Measurements from ENCODE around the gene SLC25A24.
"Not testable (repeated sequence)": the region's sequence is repeated elsewhere in the genome, so short reads cannot be mapped to it uniquely, and the experiment has no call there.

SLC25A24 gene

DNA sequence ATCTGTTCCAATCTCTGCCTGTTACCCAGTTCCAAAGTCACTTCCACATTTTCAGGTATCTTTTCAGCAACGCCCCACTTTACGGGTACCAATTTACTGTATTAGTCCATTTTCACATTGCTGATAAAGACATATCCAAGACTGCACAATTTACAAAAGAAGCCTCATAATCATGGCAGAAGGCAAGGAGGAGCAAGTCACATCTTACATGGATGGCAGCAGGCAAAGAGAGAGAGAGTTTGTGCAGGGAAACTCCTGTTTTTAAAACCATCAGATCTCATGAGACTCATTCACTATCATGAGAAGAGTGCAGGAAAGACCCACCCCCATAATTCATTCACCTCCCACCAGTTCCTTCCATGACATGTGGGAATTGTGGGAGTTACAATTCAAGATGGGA, 67.0 kb downstream of the SLC25A24 start:
- DNase-seq (ENCODE audit: low spot score) = not testable (repeated sequence)

DNA sequence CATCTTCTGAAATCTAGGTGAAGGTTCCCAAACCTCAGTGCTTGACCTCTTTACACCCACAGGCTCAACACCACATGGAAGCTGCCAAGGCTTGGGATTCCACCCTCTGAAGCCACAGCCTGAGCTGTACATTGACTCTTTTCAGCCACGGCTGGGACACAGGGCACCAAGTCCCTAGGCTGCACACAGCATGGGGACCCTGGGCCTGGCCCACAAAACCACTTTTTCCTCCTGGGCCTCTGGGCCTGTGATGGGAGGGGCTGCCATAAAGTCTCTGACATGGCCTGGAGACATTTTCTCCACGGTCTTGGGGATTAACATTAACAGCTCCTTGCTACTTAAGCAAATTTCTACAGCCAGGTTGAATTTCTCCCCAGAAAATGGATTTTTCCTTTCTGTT, 67.8 kb downstream of the SLC25A24 start:
- not testable (repeated sequence) for DNase-seq (ENCODE audit: low spot score)

DNA sequence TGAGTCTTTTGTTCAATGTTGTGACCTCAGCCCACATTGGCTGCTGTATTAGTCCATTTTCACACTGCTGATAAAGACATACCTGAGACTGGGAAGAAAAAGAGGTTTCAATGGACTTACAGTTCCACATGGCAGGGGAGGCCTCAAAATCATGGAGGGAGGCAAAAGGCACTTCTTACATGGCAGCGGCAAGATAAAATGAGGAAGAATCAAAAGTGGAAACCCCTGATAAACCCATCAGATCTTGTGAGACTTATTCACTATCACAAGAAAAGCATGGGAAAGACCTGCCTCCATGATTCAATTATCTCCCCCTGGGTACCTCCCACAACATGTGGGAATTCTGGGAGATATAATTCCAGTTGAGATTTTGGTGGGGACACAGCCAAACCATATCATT, 68.9 kb downstream of the SLC25A24 start:
- DNase-seq (ENCODE audit: low spot score) = not testable (repeated sequence)

DNA sequence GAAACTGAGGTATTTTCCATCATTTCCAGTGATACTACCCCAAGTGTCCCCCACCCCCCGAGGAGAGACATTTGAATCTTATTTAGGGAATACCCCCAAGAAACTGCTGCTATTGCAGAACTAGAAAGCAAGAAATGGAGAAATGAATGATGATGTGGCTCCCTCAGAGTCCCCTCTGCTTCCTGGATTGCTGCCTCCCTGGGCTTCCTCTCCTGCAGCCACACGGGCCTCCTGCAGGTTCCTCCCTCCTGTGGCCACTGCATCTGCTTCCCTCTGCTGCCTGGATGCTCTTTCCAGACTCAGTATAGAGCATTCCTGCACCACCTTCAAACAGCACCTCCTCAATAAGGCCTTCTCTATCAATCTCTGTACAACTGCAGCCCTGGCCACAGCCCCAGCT, 69.3 kb downstream of the SLC25A24 start:
- no peak for DNase-seq (ENCODE audit: low spot score)

DNA sequence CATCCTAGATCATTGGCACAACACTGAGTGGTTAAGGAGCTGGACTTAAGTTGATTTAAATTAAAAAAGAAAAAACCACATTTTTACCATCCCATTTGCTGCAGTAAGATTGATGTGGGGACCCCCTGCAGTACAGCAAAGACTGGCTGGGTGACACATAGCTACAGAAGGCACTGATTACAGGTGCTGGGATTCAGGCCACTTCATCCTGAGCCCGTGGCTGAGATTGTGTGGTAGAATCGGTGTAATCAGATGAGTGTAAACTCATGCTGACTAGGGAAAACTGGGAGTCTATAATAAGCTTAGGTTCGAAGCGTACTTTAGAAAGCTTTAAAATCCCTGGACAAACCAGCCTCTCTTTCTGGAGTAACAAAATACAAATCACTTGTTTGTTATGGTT, 70.1 kb downstream of the SLC25A24 start:
- DNase-seq (ENCODE audit: low spot score) = no peak

DNA sequence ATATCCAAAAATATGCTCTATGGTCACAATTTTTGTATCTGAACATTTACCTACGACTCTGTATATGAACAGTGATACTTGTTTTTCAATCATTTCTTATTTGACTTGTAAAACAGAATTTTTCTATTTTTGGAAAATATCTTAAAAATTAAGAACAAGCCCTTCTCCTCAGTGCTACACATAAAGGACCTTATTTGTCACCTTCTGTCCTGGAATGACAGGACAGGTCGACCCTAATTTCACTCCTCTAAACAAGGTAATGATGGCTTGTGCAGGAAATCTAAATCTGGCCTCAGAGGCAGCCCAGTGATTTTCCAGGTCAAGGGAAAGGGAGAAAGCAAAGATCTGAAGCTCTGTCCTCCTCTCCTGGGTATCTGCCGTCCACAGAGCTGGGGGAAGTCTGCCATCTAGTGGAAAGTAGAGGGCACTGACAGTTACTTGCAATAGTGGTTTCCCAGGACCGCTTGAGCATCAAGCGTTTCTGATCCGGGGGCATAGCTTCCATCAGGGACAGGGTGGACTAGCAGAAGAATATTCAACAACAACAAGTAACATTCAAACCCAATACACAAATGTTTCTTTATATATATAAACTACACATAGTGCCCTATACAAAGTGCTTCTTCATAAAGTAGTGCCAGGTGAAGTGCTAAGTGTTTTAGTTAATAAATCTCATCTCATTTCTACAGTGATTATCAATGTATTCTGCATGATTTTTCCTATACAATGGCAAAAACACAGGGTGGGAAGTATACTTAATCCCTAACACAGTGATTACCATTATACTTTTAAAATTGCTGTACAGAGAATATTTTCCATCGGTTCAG, 74.6 kb downstream of the SLC25A24 start:
- DNase-seq (ENCODE audit: low spot score) = peak; percentile 74

DNA sequence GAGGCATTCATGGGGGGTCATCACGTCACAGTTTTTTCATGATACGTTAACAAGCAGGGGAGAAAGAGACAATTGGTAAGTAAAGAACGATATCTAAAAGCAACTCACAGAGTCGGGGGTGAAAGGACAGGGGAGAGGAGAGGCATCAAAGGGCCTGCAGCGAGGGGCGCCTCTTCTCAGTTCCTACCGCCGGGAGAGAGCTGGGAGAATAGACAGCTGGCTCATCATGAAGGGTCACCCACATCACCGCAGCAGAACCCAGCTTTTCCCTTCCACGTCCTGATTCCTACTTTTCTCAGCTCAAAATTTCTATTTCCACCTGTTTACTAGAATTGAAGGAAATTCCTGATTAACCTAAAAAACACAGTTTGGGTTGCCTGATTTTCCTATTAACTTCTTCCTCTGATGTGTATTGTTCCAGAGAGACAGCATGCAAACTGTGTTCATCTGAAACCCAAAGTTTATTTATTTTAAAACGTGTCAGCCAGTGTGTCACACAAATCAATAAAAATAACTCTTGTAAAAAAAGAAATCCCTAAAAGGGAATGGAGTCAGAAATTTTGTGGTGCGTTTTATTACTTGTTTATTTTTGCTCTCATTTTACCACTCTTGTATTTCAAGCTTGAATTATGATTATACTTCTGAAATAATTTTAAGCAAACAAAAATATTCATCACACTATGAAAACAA, 75.4 kb downstream of the SLC25A24 start:
- DNase-seq (ENCODE audit: low spot score) = no peak

DNA sequence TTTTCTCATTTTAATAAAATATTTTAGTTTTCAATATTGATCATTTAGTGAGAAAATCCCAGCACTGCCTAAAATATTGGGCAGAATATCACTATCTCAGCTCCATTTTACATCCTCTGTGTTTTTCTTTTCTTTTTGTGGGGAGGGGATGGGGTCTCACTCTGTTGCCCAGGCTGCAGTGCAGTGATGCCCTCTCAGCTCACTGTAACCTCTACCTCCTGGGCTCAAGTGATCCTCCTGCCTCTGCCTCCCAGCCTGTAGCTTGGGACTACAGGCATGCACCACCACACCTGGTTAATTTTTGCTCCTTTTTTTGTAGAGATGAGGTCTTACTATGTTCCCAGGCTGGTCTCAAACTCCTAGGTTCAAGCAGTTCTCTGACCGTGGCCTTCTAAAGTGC, 76.1 kb downstream of the SLC25A24 start:
- DNase-seq (ENCODE audit: low spot score) = no peak

DNA sequence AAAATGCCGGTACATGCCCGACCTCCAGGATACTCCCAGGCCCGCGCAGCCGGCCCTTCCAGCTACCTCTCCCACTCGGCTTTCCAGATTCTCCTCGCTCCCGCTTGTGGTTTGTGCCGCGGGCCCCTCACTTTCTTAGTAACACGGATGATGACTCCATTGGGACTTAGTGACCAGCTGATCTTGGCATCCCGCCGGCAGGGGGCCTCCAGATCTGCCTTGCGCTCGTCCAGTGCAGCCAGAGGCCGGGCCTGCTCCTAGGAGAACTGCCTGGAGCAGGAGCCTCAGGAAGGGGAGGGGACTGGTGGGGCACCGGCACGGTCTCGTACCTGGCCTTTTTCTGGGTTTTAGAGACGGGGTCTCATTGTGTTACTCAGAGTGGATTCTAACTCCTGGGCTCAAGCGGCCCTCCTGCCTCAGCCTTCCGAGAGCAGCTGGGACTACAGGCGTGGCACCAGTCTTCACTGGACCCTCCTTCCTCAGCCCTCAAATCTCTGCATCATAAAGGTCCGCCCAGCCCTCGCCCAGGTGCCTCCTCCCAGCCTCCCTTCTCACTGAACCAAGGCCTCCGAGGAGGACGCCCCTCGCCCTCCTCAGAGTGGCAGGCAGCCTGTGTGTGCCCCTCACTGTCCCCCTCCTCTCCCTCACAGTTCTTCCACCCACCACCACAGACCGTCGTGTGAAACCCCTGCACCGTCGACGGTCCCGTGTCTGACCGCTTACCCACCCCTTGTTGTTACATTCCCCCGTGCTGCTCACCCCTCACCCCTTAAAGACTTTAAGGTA, 78.6 kb downstream of the SLC25A24 start:
- DNase-seq (ENCODE audit: low spot score) = peak; percentile 43

DNA sequence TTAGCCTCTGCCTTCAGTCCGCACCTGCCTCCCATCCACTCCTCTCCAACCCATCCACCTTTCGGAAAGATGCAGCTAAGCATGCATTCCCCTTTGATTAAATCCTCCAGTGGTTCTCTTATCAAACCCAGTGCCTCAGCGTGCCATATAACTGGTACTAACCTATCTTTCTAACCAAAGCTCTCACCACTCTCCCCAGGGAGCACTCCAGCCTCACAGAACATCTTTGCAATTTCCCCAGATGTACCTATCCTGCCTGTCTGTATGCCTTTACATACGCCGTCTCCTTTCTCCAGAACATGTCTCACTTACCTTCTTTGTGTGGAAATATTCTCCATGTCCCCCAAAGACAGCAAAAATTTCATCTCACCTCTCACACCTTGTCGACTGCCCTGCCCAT, 80.0 kb downstream of the SLC25A24 start:
- DNase-seq (ENCODE audit: low spot score) = no peak

DNA sequence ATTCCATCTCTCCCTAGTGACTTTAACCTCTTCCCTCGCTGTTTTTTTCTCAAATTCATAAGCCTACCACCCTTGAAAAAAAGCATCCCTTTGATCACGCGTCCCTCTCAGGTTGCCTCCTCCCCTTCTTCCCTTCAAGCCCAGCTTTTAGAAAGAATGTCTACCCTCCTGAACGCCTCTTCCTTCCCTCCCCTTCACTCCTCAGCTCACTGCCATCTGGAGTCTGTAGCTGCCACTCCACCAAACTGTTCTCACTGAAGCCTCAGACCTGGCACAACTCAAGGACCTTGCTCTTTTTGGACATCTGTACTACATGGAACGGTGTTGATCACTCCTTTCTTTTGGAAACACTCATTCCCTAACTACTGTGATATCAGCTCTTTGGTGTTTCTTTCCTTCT, 80.6 kb downstream of the SLC25A24 start:
- DNase-seq (ENCODE audit: low spot score) = no peak

DNA sequence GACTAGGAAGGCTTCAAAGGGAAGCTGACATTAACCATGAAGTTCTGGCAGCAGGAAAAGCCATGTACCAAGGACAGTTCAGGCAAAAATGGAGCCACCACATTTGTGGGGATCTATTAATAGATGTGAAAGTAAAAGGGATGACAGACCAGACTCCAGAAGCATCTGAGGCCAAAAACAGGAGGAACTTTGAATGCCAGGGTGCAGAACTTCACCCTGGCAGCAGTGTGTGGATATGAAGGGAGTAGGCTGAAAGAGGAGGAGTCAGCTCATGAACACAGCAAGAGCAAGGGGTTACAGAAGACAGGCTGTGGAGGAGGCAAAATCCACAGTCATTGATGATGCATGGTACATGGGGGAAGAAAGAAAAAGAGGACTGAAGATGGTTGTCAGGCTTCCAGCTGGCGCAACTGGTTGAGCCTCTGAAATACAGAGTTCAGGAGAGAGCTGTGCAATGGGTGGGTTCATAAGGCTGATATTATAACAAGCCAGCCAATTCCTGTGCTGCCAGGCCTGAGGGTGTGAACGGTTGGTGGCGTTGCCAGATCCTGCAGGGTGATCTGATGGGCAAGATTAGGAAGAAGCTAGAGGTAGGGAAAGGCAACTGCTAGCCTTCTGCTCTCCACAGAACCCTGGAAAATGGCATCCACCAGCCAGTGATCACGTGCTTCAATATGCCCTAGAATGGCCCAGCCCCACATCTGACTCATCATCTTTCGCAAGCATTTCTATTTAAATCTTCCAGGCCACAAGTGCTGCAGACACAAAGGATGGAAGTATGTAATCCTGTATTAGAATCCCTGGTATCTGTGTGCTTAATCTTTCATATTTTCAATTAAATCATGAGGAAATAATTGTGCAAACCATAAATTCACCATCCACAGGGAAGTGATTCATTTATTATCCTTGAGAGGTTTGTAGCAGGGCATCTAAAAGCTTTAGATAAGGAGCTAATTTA, 81.9 kb downstream of the SLC25A24 start:
- no peak for DNase-seq (ENCODE audit: low spot score)

DNA sequence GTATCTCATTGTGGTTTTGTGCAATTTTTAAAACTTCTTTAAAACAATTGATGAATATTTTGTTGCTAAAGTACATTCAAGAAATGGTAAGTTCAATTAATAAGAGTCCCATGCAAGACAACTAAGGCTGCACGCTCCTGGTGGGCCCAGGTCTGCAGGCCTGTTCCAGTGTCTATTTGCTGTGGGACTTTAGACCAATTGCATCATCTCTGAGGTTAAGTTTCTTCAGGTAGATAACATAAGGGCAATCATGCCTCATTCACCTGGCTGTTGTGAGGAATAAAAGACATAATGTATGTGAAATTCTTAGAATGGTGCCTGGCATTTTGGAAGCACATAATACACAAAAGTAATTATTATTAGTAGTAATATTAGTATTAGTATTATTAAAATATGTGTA, 82.9 kb downstream of the SLC25A24 start:
- DNase-seq (ENCODE audit: low spot score) = no peak

DNA sequence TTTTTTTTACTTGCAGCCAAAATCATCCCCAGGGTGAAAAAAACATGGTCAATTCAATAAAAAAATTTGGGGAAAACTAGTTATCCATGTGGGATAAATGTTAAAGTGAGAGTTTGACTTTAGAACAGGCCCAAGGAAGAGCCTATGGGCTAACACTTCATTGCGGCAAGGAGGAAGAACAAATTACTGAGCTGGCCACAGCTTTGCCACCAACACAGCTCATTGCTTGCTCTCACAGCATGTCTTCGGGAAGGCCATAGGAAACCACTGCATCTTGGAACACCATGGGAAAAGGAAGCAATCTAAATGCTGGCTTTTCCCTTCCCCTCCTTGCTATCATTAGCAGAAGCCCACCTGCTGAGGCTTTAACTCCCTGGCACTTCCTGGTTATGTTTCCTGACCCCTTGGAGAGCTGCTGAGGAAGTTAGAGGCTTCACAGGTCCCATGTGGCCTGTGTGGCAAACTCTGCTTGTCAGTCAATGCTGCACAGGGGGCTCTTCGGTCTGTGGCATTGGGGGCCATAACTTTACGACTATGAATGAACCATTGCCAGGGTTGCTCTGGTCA, 86.0 kb downstream of the SLC25A24 start:
- no peak for DNase-seq (ENCODE audit: low spot score)

DNA sequence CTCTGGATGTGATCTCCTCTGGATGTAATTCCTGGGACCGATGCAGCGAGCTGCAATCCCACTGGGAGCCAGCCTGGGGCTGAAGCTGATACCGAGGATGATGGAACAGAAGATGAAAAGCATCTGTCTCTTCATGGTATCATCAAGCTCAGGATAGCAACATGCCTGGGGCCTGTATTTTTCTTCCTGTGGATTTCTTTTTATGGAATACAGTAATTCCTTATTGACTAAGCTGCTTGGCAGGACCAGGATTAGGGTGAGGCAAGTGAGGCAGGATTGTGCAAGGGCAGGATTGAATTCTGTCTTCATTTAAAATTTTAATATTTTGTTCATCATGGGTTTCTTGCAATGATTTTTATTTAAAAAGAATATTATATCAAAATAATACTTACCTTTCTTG, 86.6 kb downstream of the SLC25A24 start:
- DNase-seq (ENCODE audit: low spot score) = no peak

DNA sequence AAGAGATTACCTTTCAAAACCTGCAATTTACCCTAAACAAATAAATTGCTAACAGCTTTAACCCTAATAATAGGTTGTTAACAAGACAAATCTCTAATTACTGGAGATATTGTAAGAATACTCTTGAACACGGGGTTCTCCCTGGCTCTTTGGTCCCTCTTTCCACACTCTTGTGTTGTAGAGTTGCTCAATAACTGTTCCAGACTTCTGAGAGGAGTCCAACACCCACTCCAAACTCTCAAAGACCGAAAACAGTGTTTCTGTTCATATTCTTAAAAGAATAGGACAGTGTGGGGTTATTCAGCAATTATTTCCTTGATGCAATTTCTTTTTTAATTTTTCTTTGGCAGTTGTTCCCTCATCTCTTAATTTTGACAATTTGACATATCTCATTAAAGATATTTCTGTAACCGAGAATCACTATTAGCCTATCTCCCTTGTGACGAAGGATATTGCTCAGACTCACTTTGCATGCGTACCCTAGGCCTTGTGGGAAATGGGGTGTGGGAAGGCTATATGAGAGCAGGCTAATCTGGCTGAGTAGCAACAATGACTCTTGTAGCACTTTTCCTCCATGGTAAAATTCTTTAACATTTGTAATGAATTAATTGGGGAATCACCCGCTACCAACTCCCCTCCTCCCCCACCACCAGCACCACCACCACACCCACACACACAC, 90.7 kb downstream of the SLC25A24 start:
- DNase-seq (ENCODE audit: low spot score) = no peak

DNA sequence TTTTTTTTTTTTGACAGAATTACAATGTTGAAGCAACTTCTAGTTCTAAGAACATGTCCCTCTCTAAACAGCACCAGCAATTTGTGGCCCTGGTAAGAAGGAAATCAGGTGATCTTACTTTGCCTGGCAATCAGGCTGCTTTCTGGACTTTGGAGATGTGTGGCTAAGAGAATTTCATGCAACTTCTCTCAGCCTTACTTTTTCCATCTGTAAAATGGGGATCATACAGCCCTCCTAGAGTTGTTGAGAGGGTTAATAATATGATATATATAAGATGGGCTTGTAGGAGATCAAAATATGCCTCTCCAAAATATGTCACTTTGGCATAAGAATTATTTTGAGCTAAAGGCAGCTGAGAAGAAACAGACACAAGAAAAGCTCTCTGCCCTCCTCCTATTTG, 92.0 kb downstream of the SLC25A24 start:
- DNase-seq (ENCODE audit: low spot score) = no peak

DNA sequence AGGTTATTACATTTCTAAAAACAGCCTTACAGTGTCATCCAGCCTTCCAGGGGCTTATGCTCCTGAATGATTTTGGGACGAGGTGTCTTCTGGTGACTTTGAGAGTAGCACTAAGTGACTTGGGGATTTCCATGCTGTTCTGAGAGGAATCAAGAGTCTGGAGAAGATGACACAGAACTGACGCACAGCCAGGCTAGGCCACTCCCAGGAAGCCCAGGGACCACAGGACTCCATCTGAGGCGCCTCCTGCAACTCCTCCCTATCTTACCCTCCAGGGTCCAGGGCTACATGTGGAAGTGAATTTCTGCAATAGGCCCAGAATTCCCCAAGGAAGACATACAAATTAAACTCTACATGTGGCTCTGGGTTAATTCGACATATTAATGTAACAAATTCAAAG, 92.5 kb downstream of the SLC25A24 start:
- DNase-seq (ENCODE audit: low spot score) = no peak

DNA sequence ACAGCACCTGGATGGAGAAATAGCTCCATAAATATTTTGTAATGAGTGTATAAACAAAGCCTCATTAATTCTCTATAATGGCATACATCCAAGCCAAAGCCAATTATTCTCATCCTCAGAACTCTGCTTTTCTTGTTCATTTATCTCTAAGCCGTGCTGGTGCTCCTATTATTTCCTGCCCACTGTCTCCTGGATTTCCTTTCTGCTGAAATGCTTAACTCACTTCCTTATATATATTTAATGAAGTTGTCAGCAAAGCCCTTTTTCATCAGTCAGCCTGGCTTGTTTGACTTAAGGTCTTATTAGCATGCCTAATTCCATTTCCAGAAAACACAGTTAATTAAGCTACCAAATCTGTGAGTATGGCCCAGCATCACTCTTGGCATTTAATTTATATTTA, 93.4 kb downstream of the SLC25A24 start:
- DNase-seq (ENCODE audit: low spot score) = no peak

DNA sequence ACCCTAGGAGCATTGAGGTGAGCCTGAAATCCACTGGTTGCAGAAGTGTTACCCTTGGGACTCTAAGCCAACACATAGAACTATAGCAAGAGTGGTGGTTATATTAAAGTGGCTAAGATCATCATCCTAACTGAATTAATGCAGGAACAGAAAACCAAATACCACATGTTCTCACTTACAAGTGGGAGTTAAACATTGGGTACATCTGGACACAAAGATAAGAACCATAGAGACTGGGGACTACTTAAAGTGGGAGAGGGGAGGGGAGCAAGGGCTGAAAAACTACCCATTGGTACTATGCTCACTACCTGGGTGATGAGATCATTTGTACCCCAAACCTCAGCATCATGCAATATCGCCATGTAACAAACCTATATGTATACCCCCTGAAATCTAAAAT, 100.0 kb downstream of the SLC25A24 start:
- no peak for DNase-seq (ENCODE audit: low spot score)

DNA sequence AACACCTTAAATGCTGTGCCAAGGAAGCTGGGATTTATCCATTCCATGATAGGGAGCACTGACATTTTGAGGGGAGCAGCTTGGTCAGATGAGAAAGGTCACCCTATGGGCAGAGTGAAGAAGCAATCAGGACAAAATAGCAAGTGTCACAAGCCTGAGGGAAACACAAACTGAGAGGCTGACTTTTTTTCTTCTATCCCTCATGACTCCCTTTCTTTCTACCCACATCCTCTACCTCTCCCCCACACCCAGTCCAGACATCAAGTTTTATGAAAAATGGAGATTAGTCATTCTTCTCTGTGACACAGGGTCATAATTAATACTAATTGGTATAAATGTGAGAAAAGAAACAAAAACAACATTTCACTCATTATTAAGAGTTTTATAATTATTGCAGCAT, 103.1 kb downstream of the SLC25A24 start:
- DNase-seq (ENCODE audit: low spot score) = no peak

Data from iPS-NIHi11 (cell line).